Suprapubic skin (tissue), 4 donors: ENCODE results near the gene SIRT7.

Experiments
- EP300 ChIP-seq: sonication (generic); formaldehyde crosslinking; IDR thresholded peaks from one replicate; pipeline ENCODE4 v1.6.1; 2017; ENCODE audit warnings: antibody characterized with exemption
- POLR2A ChIP-seq, 2 donors: fragments of 450-650 bp; IDR thresholded peaks; one replicate each; pipeline ENCODE4 v1.6.1; 2017; ENCODE audit warnings: antibody characterized with exemption in 2 of 2, mild to moderate bottlenecking in 2 of 2, moderate library complexity in 2 of 2
- POLR2AphosphoS5 ChIP-seq, 3 donors: sonication (generic); formaldehyde crosslinking; IDR thresholded peaks; one replicate each; pipeline ENCODE4 v1.6.1; 2017; ENCODE audit warnings: antibody characterized with exemption in 3 of 3
- TF ChIP-seq, protein P1 (sequence below), 2 donors: fragments of 200-600 bp in 1 of 2; fragments of 450-650 bp in 1 of 2; sonication (generic) in 1 of 2; IDR thresholded peaks; one replicate each; pipeline ENCODE4 v1.5.1; 2016 to 2019; ENCODE audit warnings: antibody characterized with exemption in 2 of 2, mild to moderate bottlenecking in 1 of 2, moderate library complexity in 1 of 2

DNA sequence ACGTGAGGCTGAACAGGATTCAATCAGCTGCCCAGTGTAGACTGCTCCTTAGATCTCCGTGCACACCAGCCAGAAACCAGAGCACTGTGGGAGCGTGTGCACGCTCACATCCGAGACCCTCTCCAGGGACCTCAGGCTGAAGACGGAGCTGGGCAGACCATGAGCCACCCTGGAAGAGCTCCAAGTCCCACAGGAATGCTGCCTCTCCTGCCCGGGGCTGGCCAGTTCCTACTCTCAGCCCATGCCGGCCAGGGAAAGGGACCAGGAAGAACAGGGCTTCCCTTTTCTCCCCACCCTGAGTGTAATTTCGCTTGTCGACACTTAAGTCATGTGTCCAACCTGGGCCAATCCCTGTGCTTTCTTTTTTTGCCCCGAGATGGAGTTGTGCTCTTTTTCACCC is 33.5 kb downstream of the SIRT7 start:
- TF ChIP-seq, protein P1, sequence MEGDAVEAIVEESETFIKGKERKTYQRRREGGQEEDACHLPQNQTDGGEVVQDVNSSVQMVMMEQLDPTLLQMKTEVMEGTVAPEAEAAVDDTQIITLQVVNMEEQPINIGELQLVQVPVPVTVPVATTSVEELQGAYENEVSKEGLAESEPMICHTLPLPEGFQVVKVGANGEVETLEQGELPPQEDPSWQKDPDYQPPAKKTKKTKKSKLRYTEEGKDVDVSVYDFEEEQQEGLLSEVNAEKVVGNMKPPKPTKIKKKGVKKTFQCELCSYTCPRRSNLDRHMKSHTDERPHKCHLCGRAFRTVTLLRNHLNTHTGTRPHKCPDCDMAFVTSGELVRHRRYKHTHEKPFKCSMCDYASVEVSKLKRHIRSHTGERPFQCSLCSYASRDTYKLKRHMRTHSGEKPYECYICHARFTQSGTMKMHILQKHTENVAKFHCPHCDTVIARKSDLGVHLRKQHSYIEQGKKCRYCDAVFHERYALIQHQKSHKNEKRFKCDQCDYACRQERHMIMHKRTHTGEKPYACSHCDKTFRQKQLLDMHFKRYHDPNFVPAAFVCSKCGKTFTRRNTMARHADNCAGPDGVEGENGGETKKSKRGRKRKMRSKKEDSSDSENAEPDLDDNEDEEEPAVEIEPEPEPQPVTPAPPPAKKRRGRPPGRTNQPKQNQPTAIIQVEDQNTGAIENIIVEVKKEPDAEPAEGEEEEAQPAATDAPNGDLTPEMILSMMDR (IDR thresholded peaks at IDR 0.05): no peak
- TF ChIP-seq POLR2A (IDR thresholded peaks at IDR 0.05) (no peak), EP300 (no peak), POLR2AphosphoS5 (IDR thresholded peaks at IDR 0.05) (no peak)
